HepG2 (cell line): ENCODE results near the gene UBE2B.

Experiments used
- EZH2 ChIP-seq: conservative IDR thresholded peaks from 2 replicates; pipeline ENCODE4 v1.6.1; 2012; ENCODE audit warnings: mild to moderate bottlenecking, low read depth, low read length, moderate library complexity
- FLYWCH1 ChIP-seq: sonication (generic); formaldehyde crosslinking; IDR thresholded peaks from 2 replicates; pipeline ENCODE4 v1.8.1; 2023; ENCODE audit warnings: mild to moderate bottlenecking, missing genetic modification reagents
- HNRNPUL1 ChIP-seq: fragments of 200-400 bp; formaldehyde crosslinking; IDR thresholded peaks from 2 replicates; pipeline ENCODE4 v1.6.1; 2017; ENCODE audit warnings: low read depth, mild to moderate bottlenecking, low read length, moderate library complexity
- JUNB ChIP-seq: sonication (generic); formaldehyde crosslinking; IDR thresholded peaks from 2 replicates; pipeline ENCODE4 v1.8.0; 2022; ENCODE audit warnings: missing genetic modification reagents, mild to moderate bottlenecking, borderline replicate concordance
- JUND ChIP-seq: sonication (generic); formaldehyde crosslinking; IDR thresholded peaks from 2 replicates; pipeline ENCODE4 v1.8.0; 2022; ENCODE audit warnings: mild to moderate bottlenecking, missing genetic modification reagents
- PHF21A ChIP-seq: sonication (generic); formaldehyde crosslinking; IDR thresholded peaks from 2 replicates; pipeline ENCODE4 v1.5.0; 2020; ENCODE audit warnings: mild to moderate bottlenecking, missing genetic modification reagents
- RBM39 ChIP-seq: fragments of 200-400 bp; formaldehyde crosslinking; IDR thresholded peaks from one replicate; pipeline ENCODE4 v1.6.1; 2018; ENCODE audit warnings: antibody characterized with exemption, mild to moderate bottlenecking, low read depth, low read length; ENCODE audit not compliant: poor library complexity, severe bottlenecking
- TF ChIP-seq, protein P1 (sequence below): sonication (generic); formaldehyde crosslinking; IDR thresholded peaks from 2 replicates; pipeline ENCODE4 v1.8.1; 2023; ENCODE audit warnings: mild to moderate bottlenecking, missing genetic modification reagents

DNA sequence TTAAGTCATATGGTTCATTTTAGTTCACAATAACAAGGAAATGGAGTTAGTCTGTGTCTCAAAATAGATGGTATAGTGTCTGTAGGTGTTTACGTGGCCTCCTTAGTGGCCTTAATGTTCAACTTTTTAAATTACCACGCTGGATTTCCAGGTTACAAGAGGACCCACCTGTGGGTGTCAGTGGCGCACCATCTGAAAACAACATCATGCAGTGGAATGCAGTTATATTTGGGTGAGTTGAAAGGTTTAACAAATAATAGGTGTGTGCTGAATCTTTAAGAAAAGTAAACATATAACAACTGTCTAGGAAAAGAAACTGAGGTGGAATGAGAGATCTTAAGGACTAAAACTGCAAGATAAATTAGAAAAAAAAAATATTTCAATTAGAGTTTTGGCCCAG is 2.9 kb downstream of the UBE2B start:
- TF ChIP-seq PHF21A (CRISPR knock-in tag): no peak
- TF ChIP-seq, protein P1, sequence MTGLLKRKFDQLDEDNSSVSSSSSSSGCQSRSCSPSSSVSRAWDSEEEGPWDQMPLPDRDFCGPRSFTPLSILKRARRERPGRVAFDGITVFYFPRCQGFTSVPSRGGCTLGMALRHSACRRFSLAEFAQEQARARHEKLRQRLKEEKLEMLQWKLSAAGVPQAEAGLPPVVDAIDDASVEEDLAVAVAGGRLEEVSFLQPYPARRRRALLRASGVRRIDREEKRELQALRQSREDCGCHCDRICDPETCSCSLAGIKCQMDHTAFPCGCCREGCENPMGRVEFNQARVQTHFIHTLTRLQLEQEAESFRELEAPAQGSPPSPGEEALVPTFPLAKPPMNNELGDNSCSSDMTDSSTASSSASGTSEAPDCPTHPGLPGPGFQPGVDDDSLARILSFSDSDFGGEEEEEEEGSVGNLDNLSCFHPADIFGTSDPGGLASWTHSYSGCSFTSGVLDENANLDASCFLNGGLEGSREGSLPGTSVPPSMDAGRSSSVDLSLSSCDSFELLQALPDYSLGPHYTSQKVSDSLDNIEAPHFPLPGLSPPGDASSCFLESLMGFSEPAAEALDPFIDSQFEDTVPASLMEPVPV: no peak
- TF ChIP-seq HNRNPUL1: no peak
- no peak for TF ChIP-seq EZH2
- no peak for TF ChIP-seq JUND
- no peak for TF ChIP-seq JUNB (CRISPR knock-in tag)
- TF ChIP-seq RBM39: no peak
- no peak for TF ChIP-seq FLYWCH1
